ENCODE results near the gene VMP1. TPM values are rescaled to one million over a fixed set of nuclear protein-coding genes. Genes with fewer than 3 reads are reported as not detected.
A peak's percentile ranks its signal among the peaks of the same experiment; 100 is the strongest.

Gene VMP1
- total RNA-seq, 1 donor from 2014 or later = 314 TPM

DNA sequence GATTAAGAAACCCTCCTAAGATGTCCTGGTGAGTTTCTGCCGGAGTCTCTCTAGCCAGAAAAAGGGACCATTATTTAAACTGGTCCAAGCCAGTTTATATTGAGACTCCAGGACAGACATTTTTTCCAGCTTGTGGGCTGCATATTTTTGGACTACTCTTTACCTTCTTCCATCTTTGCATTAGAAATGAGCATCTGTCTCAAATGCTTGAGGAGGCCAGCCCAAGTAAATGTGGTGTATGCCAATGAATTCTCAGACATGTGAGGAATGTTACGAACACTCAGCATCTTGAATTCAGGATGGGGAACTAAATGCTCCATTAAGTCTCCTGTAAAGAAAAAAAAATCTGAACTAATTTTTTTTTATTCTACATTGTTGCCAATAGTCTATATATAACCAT lies 166.9 kb downstream of the VMP1 start:
- no peaks in the 10 kb centered on the region for H3K4me1 Mint-ChIP-seq (ENCODE audit: low read depth, unreplicated experiment)
- FAIRE-seq = no peak
- no peak overlapping the region for H3K27ac Mint-ChIP-seq (ENCODE audit: unreplicated experiment)

DNA sequence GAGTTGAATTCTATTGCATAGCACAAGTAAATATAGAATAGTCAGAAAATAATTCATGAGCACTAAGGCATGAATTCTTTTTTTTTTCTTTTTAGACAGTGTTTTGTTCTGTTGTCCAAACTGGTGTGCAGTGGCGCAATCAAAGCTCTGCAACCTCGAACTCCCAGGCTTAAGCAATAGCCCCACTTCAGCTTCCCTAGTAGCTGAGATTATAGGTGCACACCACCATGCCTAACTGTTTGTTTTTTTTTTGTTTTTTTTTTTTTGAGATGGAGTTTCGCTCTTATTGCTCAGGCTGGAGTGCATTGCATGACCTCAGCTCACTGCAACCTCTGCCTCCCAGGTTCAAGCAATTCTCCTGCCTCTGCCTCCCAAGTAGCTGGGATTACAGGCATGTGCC lies 168.7 kb downstream of the VMP1 start:
- Histone ChIP-seq H3K36me3 (ENCODE audit: insufficient read depth, low read length) (peaks cover 9% of the 10 kb centered on the region), H3K9me3 (ENCODE audit: insufficient read depth, low read depth, low read length) (no peaks in the 10 kb centered on the region), H3K4me3 (ENCODE audit: insufficient read depth, low read depth, low read length) (no peak overlapping the region), H3K27me3 (ENCODE audit: insufficient read depth, low read length) (no peaks in the 10 kb centered on the region), H2AFZ (ENCODE audit: low read depth, low read length) (no peak overlapping the region), H4K20me1 (ENCODE audit: insufficient read depth, low read length) (no peaks in the 10 kb centered on the region), H3K4me1 (ENCODE audit: insufficient read depth, low read length) (no peaks in the 10 kb centered on the region), H3K79me2 (ENCODE audit: insufficient read depth, low read length) (no peaks in the 10 kb centered on the region), H3K9ac (ENCODE audit: low read length) (no peak overlapping the region), H3K27ac (ENCODE audit: low read depth, low read length) (no peak overlapping the region), H3K4me2 (ENCODE audit: low read length) (no peak overlapping the region)
- no peak for TF ChIP-seq EZH2 (IDR thresholded peaks at IDR 0.05; ENCODE audit: insufficient read depth, low read length)
- TF ChIP-seq, protein P1, sequence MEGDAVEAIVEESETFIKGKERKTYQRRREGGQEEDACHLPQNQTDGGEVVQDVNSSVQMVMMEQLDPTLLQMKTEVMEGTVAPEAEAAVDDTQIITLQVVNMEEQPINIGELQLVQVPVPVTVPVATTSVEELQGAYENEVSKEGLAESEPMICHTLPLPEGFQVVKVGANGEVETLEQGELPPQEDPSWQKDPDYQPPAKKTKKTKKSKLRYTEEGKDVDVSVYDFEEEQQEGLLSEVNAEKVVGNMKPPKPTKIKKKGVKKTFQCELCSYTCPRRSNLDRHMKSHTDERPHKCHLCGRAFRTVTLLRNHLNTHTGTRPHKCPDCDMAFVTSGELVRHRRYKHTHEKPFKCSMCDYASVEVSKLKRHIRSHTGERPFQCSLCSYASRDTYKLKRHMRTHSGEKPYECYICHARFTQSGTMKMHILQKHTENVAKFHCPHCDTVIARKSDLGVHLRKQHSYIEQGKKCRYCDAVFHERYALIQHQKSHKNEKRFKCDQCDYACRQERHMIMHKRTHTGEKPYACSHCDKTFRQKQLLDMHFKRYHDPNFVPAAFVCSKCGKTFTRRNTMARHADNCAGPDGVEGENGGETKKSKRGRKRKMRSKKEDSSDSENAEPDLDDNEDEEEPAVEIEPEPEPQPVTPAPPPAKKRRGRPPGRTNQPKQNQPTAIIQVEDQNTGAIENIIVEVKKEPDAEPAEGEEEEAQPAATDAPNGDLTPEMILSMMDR (IDR thresholded peaks at IDR 0.05; ENCODE audit: insufficient read depth, low read depth, low read length) = no peak
- no peak for DNase-seq (ENCODE audit: low read depth)
- no peaks in the 10 kb centered on the region for H3K27me3 Mint-ChIP-seq (ENCODE audit: low read depth, unreplicated experiment)
- no peaks in the 10 kb centered on the region for H3K4me1 Mint-ChIP-seq (ENCODE audit: low read depth, unreplicated experiment)
- no peak for FAIRE-seq
- no peak overlapping the region for H3K27ac Mint-ChIP-seq (ENCODE audit: unreplicated experiment)
- peaks cover 2% of the 10 kb centered on the region for H3K36me3 Mint-ChIP-seq (ENCODE audit: low read depth, unreplicated experiment)
- no peak overlapping the region for H3K4me3 Mint-ChIP-seq (ENCODE audit: unreplicated experiment)
- no peaks in the 10 kb centered on the region for H3K9me3 Mint-ChIP-seq (ENCODE audit: unreplicated experiment)

More for the DNA sequence above, 166.9 kb downstream of the VMP1 start:
- no peak overlapping the region for H3K27ac ChIP-seq (ENCODE audit: low read depth, low read length)
- peaks cover 9% of the 10 kb centered on the region for H3K36me3 ChIP-seq (ENCODE audit: insufficient read depth, low read length)
- no peaks in the 10 kb centered on the region for H3K4me1 ChIP-seq (ENCODE audit: insufficient read depth, low read length)
- DNase-seq (ENCODE audit: low read depth) = peak; percentile 28
- H3K4me2 ChIP-seq (ENCODE audit: low read length) = no peak overlapping the region
- H3K4me3 ChIP-seq (ENCODE audit: insufficient read depth, low read depth, low read length) = no peak overlapping the region
- Mint-ChIP-seq H3K9me3 (ENCODE audit: unreplicated experiment) (no peaks in the 10 kb centered on the region), H3K4me3 (ENCODE audit: unreplicated experiment) (no peak overlapping the region), H3K27me3 (ENCODE audit: low read depth, unreplicated experiment) (no peaks in the 10 kb centered on the region), H3K36me3 (ENCODE audit: low read depth, unreplicated experiment) (peaks cover 5% of the 10 kb centered on the region)
- no peaks in the 10 kb centered on the region for H3K27me3 ChIP-seq (ENCODE audit: insufficient read depth, low read length)
- H2AFZ ChIP-seq (ENCODE audit: low read depth, low read length) = no peak overlapping the region
- TF ChIP-seq EZH2 (IDR thresholded peaks at IDR 0.05; ENCODE audit: insufficient read depth, low read length) = no peak
- no peaks in the 10 kb centered on the region for H3K79me2 ChIP-seq (ENCODE audit: insufficient read depth, low read length)
- H3K9ac ChIP-seq (ENCODE audit: low read length) = no peak overlapping the region
- H3K9me3 ChIP-seq (ENCODE audit: insufficient read depth, low read depth, low read length) = no peaks in the 10 kb centered on the region
- H4K20me1 ChIP-seq (ENCODE audit: insufficient read depth, low read length) = no peaks in the 10 kb centered on the region

DNA sequence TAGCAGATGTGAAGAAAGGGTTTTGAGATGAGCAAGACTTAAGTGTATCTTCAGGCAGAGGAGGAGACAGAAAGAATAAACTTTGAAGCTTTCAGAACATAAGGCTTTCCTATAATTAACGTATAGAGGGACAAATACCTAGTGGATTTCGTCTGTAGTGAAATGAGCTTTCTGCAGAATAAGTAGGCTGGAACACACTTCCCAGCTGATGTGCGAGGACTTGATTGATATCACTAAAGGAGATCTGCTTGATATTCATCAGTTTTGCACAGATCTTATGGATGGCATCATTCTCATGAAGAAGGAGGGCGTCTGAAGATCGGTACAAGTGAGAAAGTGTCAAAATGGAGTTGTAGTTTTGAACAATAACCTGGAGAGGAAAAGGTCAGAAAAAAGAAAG lies 170.5 kb downstream of the VMP1 start:
- Histone ChIP-seq H3K4me3 (ENCODE audit: insufficient read depth, low read depth, low read length) (no peak overlapping the region), H3K4me2 (ENCODE audit: low read length) (no peak overlapping the region), H3K79me2 (ENCODE audit: insufficient read depth, low read length) (no peaks in the 10 kb centered on the region), H4K20me1 (ENCODE audit: insufficient read depth, low read length) (no peaks in the 10 kb centered on the region), H2AFZ (ENCODE audit: low read depth, low read length) (no peak overlapping the region), H3K27me3 (ENCODE audit: insufficient read depth, low read length) (no peaks in the 10 kb centered on the region), H3K27ac (ENCODE audit: low read depth, low read length) (no peak overlapping the region), H3K4me1 (ENCODE audit: insufficient read depth, low read length) (no peaks in the 10 kb centered on the region), H3K36me3 (ENCODE audit: insufficient read depth, low read length) (peaks cover 9% of the 10 kb centered on the region), H3K9me3 (ENCODE audit: insufficient read depth, low read depth, low read length) (no peaks in the 10 kb centered on the region), H3K9ac (ENCODE audit: low read length) (no peak overlapping the region)
- no peak overlapping the region for H3K27ac Mint-ChIP-seq (ENCODE audit: unreplicated experiment)
- DNase-seq (ENCODE audit: low read depth) (no peak), FAIRE-seq (no peak)
- no peaks in the 10 kb centered on the region for H3K27me3 Mint-ChIP-seq (ENCODE audit: low read depth, unreplicated experiment)
- TF ChIP-seq, protein P1 (IDR thresholded peaks at IDR 0.05; ENCODE audit: insufficient read depth, low read depth, low read length) = no peak
- no peak for TF ChIP-seq EZH2 (IDR thresholded peaks at IDR 0.05; ENCODE audit: insufficient read depth, low read length)
- no peaks in the 10 kb centered on the region for H3K4me1 Mint-ChIP-seq (ENCODE audit: low read depth, unreplicated experiment)
- H3K4me3 Mint-ChIP-seq (ENCODE audit: unreplicated experiment) = no peak overlapping the region
- H3K9me3 Mint-ChIP-seq (ENCODE audit: unreplicated experiment) = no peaks in the 10 kb centered on the region
- H3K36me3 Mint-ChIP-seq (ENCODE audit: low read depth, unreplicated experiment) = peaks cover 2% of the 10 kb centered on the region
